NCI-H2196 (cell line): Measurements from ENCODE around the gene LRBA.

Experiments used
- DNase-seq: peaks from one replicate; lab custom pipeline; 2025; ENCODE audit not compliant: unreplicated experiment; lab: John Stamatoyannopoulos, UW

LRBA gene

GRCh38 chr4:150591406-150591805 is 423.7 kb downstream of the LRBA start:
- DNase-seq = no peak

- DNase-seq = no peak
These were observed 424.5 kb downstream of the LRBA start for GRCh38 chr4:150590631-150591030.

GRCh38 chr4:150589157-150589556 is 425.9 kb downstream of the LRBA start:
- no peak for DNase-seq

GRCh38 chr4:150588316-150588715 is 426.8 kb downstream of the LRBA start:
- DNase-seq = no peak

GRCh38 chr4:150586162-150586810 is 428.8 kb downstream of the LRBA start:
- DNase-seq = no peak

GRCh38 chr4:150585611-150586010 is 429.5 kb downstream of the LRBA start:
- DNase-seq = no peak

- no peak for DNase-seq
These were observed 430.8 kb downstream of the LRBA start for GRCh38 chr4:150584111-150584915.

GRCh38 chr4:150583287-150584110 is 431.6 kb downstream of the LRBA start:
- DNase-seq = no peak

- DNase-seq = no peak
These were observed 432.2 kb downstream of the LRBA start for GRCh38 chr4:150582873-150583286.

- DNase-seq = no peak
These were observed 432.8 kb downstream of the LRBA start, which contains the start of gene MAB21L2 for GRCh38 chr4:150582146-150582872. Gene MAB21L2, plus strand, starts transcription at chr4:150582151. Its CDS starts 879 bp downstream, at chr4:150583030.

GRCh38 chr4:150581641-150582051 is 433.4 kb downstream of the LRBA start:
- DNase-seq = no peak

GRCh38 chr4:150581056-150581605 is 434.0 kb downstream of the LRBA start:
- DNase-seq = no peak

- no peak for DNase-seq
These were observed 434.8 kb downstream of the LRBA start for GRCh38 chr4:150580306-150580705.

- no peak for DNase-seq
These were observed 435.4 kb downstream of the LRBA start for GRCh38 chr4:150579551-150580234.

GRCh38 chr4:150578745-150579501 is 436.2 kb downstream of the LRBA start:
- peak; percentile 1 for DNase-seq

GRCh38 chr4:150577796-150578195 is 437.3 kb downstream of the LRBA start:
- no peak for DNase-seq

- no peak for DNase-seq
These were observed 440.4 kb downstream of the LRBA start for GRCh38 chr4:150574678-150575077.

- no peak for DNase-seq
These were observed 441.6 kb downstream of the LRBA start for GRCh38 chr4:150573534-150573933.
